Mesenchymal stem cell (in vitro differentiated cells and primary cell): ENCODE results near the gene POLD3.

Source experiments
- DNase-seq: peaks from one replicate; pipeline ENCODE4 v3.0.0-alpha.2; 2013
- H2AFZ ChIP-seq: one replicate; pipeline ENCODE4 v1.6.1; 2013; ENCODE audit warnings: low read depth, mild to moderate bottlenecking, control low read depth, inconsistent platforms, low read length, moderate library complexity
- H2AK5ac ChIP-seq: 2 replicates; pipeline ENCODE4 v1.6.1; 2013; ENCODE audit warnings: low read length, moderate library complexity, mild to moderate bottlenecking, inconsistent platforms; ENCODE audit not compliant: severe bottlenecking
- H2BK120ac ChIP-seq: one replicate; pipeline ENCODE4 v1.6.1; 2013; ENCODE audit warnings: low read depth, mild to moderate bottlenecking, inconsistent platforms, low read length, moderate library complexity
- H2BK12ac ChIP-seq, 2 experiments: one replicate each; pipeline ENCODE4 v1.6.1; 2013; ENCODE audit warnings: inconsistent platforms in 2 of 2, low read length in 2 of 2, mild to moderate bottlenecking in 2 of 2, moderate library complexity in 2 of 2, control low read depth in 1 of 2
- H2BK15ac ChIP-seq: one replicate; pipeline ENCODE4 v1.6.1; 2013; ENCODE audit warnings: mild to moderate bottlenecking, low read depth, inconsistent platforms; ENCODE audit not compliant: poor library complexity, severe bottlenecking
- H2BK5ac ChIP-seq: 2 replicates; pipeline ENCODE4 v1.6.1; 2013; ENCODE audit warnings: low read depth, mild to moderate bottlenecking, low read length, control low read depth, inconsistent platforms; ENCODE audit not compliant: poor library complexity, severe bottlenecking
- H3K14ac ChIP-seq, 2 experiments: one replicate each; pipeline ENCODE4 v1.6.1; 2013; ENCODE audit warnings: inconsistent platforms in 2 of 2, low read length in 2 of 2, control low read depth in 1 of 2, mild to moderate bottlenecking in 1 of 2, moderate library complexity in 1 of 2
- H3K18ac ChIP-seq, 2 experiments: one replicate each; pipeline ENCODE4 v1.6.1; 2013; ENCODE audit warnings: inconsistent platforms in 2 of 2, low read length in 2 of 2, control low read depth in 1 of 2, low read depth in 1 of 2, mild to moderate bottlenecking in 1 of 2
- H3K23ac ChIP-seq, 2 experiments: one replicate each; pipeline ENCODE4 v1.6.1; 2013; ENCODE audit warnings: inconsistent platforms in 2 of 2, low read length in 2 of 2, mild to moderate bottlenecking in 2 of 2, moderate library complexity in 2 of 2, control low read depth in 1 of 2
- H3K27ac ChIP-seq: 2 replicates; pipeline ENCODE4 v1.5.1; 2013; ENCODE audit warnings: mild to moderate bottlenecking, moderate library complexity, low read length, control low read depth, inconsistent platforms; ENCODE audit not compliant: poor library complexity, severe bottlenecking
- H3K27me3 ChIP-seq, 2 experiments: 2 replicates each; pipeline versions ENCODE4 v1.6.1 to v1.7.0; 2013; ENCODE audit warnings: low read length in 2 of 2, mild to moderate bottlenecking in 2 of 2, moderate library complexity in 2 of 2, control low read depth in 1 of 2, inconsistent platforms in 1 of 2; ENCODE audit not compliant: control insufficient read depth in 1 of 2, insufficient read depth in 1 of 2
- H3K36me3 ChIP-seq, 2 experiments: 2 replicates each; pipeline versions ENCODE4 v1.6.1 to v1.7.0; 2013; ENCODE audit warnings: low read length in 2 of 2, control low read depth in 1 of 2, inconsistent platforms in 1 of 2, low read depth in 1 of 2, mild to moderate bottlenecking in 1 of 2; ENCODE audit not compliant: insufficient read depth in 2 of 2, control insufficient read depth in 1 of 2
- H3K4ac ChIP-seq, 2 experiments: one replicate each; pipeline ENCODE4 v1.6.1; 2013; ENCODE audit warnings: inconsistent platforms in 2 of 2, low read length in 2 of 2, mild to moderate bottlenecking in 2 of 2, moderate library complexity in 2 of 2, control low read depth in 1 of 2, low read depth in 1 of 2
- H3K4me1 ChIP-seq: 2 replicates; pipeline ENCODE4 v1.6.1; 2013; ENCODE audit warnings: low read depth, low read length, control low read depth; ENCODE audit not compliant: control insufficient read depth, insufficient read depth
- H3K4me2 ChIP-seq: 2 replicates; pipeline ENCODE4 v1.6.1; 2013; ENCODE audit warnings: low read length, mild to moderate bottlenecking, inconsistent platforms; ENCODE audit not compliant: poor library complexity, severe bottlenecking
- H3K4me3 ChIP-seq, 2 experiments: 2 replicates each; pipeline versions ENCODE4 v1.5.1 to v1.7.0; 2013; ENCODE audit warnings: low read length in 2 of 2, mild to moderate bottlenecking in 2 of 2, control low read depth in 1 of 2, low read depth in 1 of 2; ENCODE audit not compliant: insufficient read depth in 1 of 2
- H3K79me1 ChIP-seq: replicated peaks from 2 replicates; pipeline ENCODE4 v1.6.1; 2013; ENCODE audit warnings: mild to moderate bottlenecking, control low read depth, low read length, inconsistent platforms; ENCODE audit not compliant: poor library complexity, severe bottlenecking
- H3K9ac ChIP-seq: 2 replicates; pipeline ENCODE4 v1.7.0; 2013; ENCODE audit warnings: mild to moderate bottlenecking, low read length, moderate library complexity
- H3K9me3 ChIP-seq: 2 replicates; pipeline ENCODE4 v1.7.0; 2013; ENCODE audit warnings: mild to moderate bottlenecking, low read length; ENCODE audit not compliant: control insufficient read depth
- H4K8ac ChIP-seq: one replicate; pipeline ENCODE4 v1.6.1; 2013; ENCODE audit warnings: inconsistent platforms, mild to moderate bottlenecking, low read length, moderate library complexity
- H4K91ac ChIP-seq: one replicate; pipeline ENCODE4 v1.6.1; 2013; ENCODE audit warnings: mild to moderate bottlenecking, low read length, inconsistent platforms
- WGBS: methylation state at CpG from one replicate; pipeline ENCODE4 v1.1.7; 2013; ENCODE audit warnings: mixed read lengths; 5-methylcytosine and 5-hydroxymethylcytosine counted together

Gene POLD3

DNA sequence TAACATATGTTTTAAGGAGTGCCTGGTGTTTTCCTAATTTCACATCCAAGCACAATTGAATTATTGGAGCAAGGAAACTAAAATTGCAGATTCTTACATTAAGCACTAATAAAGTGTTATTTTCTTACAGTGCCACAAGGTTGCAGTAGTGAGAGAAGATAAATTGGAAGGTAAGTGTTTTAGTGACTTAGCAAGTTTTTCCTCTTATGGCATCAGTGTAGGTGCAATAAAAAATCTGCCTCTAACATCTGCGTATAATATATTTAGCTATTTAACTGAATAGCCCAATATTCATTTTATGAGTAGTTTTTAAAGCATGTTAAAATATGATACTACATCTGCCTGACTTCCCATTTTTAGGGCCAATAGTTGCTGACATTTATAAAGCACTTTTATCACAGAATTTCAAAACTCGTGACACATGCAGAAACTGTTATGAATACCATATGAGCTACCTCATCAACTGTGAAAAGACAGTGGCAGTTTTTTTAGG is 19.0 kb downstream of the POLD3 start:
- Histone ChIP-seq H2BK15ac (no peak overlapping the region), H2BK120ac (no peak overlapping the region), H3K27ac (no peak overlapping the region), H4K91ac (no peak overlapping the region), H3K18ac (no peak overlapping the region), H3K79me1 (peaks cover 12% of the 10 kb centered on the region), H3K9ac (peak overlapping the region; percentile 76), H2BK12ac (no peak overlapping the region), H3K36me3 (peaks cover 0 to 34% of the 10 kb centered on the region in 2 experiments), H3K4me1 (no peaks in the 10 kb centered on the region), H2AFZ (no peak overlapping the region), H3K27me3 (no peaks in the 10 kb centered on the region), H3K4me3 (no peak overlapping the region), H3K23ac (no peak overlapping the region), H3K9me3 (no peaks in the 10 kb centered on the region), H3K4ac (no peak overlapping the region), H4K8ac (no peak overlapping the region), H2AK5ac (no peak overlapping the region), H3K14ac (no peak overlapping the region), H2BK5ac (no peak overlapping the region), H3K4me2 (no peak overlapping the region)
- DNase-seq = peak; percentile 68
- WGBS = 100% methylated on average over 1 of the region's 2 CpGs

DNA sequence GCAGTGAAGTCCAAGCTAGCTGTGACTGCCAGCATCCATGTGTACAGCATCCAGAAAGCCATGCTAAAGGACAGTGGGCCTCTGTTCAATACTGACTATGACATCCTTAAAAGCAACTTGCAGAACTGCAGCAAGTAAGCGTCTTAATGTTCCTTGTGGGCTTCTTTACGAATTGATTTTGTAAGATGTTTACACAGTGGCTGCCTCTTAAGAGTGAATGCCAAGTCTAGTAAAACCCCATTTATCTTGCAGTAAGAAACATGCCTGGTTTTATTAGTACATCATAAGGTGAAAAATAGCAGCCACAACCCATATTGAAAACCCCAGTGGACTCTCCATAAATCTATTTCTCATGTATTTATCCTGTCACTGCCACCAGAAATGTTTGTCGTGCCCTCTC is 20.5 kb downstream of the POLD3 start:
- Histone ChIP-seq H3K4ac (no peak overlapping the region), H3K18ac (no peak overlapping the region), H3K4me1 (no peaks in the 10 kb centered on the region), H3K9me3 (no peaks in the 10 kb centered on the region), H3K23ac (no peak overlapping the region), H2AK5ac (no peak overlapping the region), H4K8ac (no peak overlapping the region), H2AFZ (no peak overlapping the region), H3K9ac (no peak overlapping the region), H4K91ac (no peak overlapping the region), H2BK120ac (no peak overlapping the region), H3K4me2 (no peak overlapping the region), H2BK5ac (no peak overlapping the region), H2BK15ac (no peak overlapping the region), H3K27me3 (no peaks in the 10 kb centered on the region), H2BK12ac (no peak overlapping the region), H3K36me3 (peaks cover 0 to 34% of the 10 kb centered on the region in 2 experiments), H3K14ac (no peak overlapping the region), H3K27ac (no peak overlapping the region), H3K79me1 (peaks cover 11% of the 10 kb centered on the region), H3K4me3 (no peak overlapping the region)
- DNase-seq = no peak
- WGBS = 89% methylated on average over 3 of the region's 3 CpGs

DNA sequence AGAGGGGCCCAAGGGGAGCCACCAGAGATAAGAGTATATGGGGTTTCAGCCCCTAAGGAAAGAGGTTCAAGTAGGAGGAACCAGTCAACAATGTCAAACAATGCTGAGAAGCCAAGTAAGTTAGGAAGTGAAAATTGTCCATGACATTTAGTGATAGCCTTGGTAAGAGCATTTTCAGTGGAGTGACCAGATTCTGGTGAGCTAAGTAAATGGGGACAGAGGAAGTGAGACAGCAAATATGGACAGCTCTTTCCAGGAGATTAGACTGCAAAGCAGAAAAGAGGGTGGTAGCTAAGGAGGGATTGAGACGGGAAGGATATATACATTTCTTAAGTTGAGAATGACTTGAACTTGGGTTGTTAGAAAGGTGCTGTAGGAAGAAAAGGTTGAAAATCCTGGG is 22.9 kb downstream of the POLD3 start:
- peaks cover 3 to 47% of the 10 kb centered on the region in 2 experiments for H3K36me3 ChIP-seq
- H3K9ac ChIP-seq = no peak overlapping the region
- H3K27me3 ChIP-seq = no peaks in the 10 kb centered on the region
- H2AK5ac ChIP-seq = no peak overlapping the region
- no peak overlapping the region for H2AFZ ChIP-seq
- no peak overlapping the region for H2BK5ac ChIP-seq
- no peak overlapping the region for H3K27ac ChIP-seq
- H3K4me2 ChIP-seq = no peak overlapping the region
- H3K14ac ChIP-seq = no peak overlapping the region
- H4K91ac ChIP-seq = no peak overlapping the region
- no peak overlapping the region for H3K4me3 ChIP-seq
- no peaks in the 10 kb centered on the region for H3K9me3 ChIP-seq
- peaks cover 7% of the 10 kb centered on the region for H3K79me1 ChIP-seq
- no peak overlapping the region for H3K18ac ChIP-seq
- H4K8ac ChIP-seq = no peak overlapping the region
- 100% methylated on average over 1 of the region's 1 CpG for WGBS
- no peak overlapping the region for H2BK15ac ChIP-seq
- no peak for DNase-seq
- H2BK120ac ChIP-seq = no peak overlapping the region
- no peak overlapping the region for H3K23ac ChIP-seq
- no peak overlapping the region for H3K4ac ChIP-seq
- no peaks in the 10 kb centered on the region for H3K4me1 ChIP-seq
- H2BK12ac ChIP-seq = no peak overlapping the region

DNA sequence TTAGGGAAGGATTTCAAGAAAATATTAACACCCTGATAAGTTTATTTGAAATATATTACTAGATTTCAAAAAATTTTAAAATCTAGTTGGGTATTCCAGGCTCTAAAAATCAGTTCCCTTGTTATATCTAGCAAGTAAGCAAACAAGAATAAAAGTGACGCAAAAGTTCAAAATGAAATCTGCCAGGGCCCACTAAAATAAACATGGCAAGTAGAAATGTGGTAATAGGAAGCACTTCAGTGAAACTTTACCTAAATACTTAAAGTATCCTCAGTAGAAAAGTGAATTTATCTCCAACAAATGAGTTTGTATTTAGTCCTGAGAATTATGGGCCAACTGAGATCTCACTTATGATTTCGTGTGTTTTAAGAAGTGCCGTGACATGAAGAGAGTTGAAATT is 23.6 kb downstream of the POLD3 start:
- Histone ChIP-seq H3K27me3 (no peaks in the 10 kb centered on the region), H3K23ac (no peak overlapping the region), H2BK5ac (no peak overlapping the region), H2BK12ac (no peak overlapping the region), H3K9ac (no peak overlapping the region), H3K4me3 (no peak overlapping the region), H2BK120ac (no peak overlapping the region), H3K27ac (no peak overlapping the region), H2BK15ac (no peak overlapping the region), H3K4ac (no peak overlapping the region), H3K14ac (no peak overlapping the region), H3K79me1 (peaks cover 7% of the 10 kb centered on the region), H3K18ac (no peak overlapping the region), H2AFZ (no peak overlapping the region), H3K9me3 (no peaks in the 10 kb centered on the region), H2AK5ac (no peak overlapping the region), H3K4me1 (no peaks in the 10 kb centered on the region), H3K4me2 (no peak overlapping the region), H3K36me3 (peaks cover 4 to 47% of the 10 kb centered on the region in 2 experiments), H4K8ac (no peak overlapping the region), H4K91ac (no peak overlapping the region)
- no peak for DNase-seq
- 93% methylated on average over 2 of the region's 3 CpGs for WGBS
